ENCODE data around the gene CATSPER1. TPM values are rescaled to one million over a fixed set of nuclear protein-coding genes. Genes with fewer than 3 reads are reported as not detected.

Gene CATSPER1
- total RNA-seq, 1 donor from 2014 or later: 3.6 TPM

DNA sequence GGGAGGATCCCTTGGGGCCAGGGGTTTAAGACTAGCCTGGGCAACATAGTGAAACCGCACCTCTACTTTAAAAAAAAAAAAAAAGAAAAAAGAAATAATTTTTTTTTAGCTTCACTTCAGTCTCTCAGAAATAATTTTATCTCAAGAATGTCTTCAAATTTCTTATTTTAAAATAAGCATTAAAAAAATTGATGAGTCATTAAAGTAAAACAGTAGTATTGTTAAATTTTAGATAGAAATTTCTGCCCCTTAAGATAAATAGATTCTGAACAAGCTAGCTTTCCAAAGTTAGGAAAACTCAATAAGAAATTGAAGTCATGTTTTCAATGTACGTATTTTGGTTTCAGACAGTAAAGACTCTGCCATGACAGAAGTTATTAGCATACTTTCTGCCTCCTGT is 36.1 kb upstream of the CATSPER1 start:
- Histone ChIP-seq H3K4me3 (no peak overlapping the region), H3K4me1 (peaks cover 4% of the 10 kb centered on the region), H3K27ac (no peak overlapping the region), H3K9me3 (no peaks in the 10 kb centered on the region), H3K27me3 (ENCODE audit: low read depth) (no peaks in the 10 kb centered on the region), H3K36me3 (peaks cover 100% of the 10 kb centered on the region)
- ATAC-seq (no peak), DNase-seq (no peak)
- TF ChIP-seq, protein P1, sequence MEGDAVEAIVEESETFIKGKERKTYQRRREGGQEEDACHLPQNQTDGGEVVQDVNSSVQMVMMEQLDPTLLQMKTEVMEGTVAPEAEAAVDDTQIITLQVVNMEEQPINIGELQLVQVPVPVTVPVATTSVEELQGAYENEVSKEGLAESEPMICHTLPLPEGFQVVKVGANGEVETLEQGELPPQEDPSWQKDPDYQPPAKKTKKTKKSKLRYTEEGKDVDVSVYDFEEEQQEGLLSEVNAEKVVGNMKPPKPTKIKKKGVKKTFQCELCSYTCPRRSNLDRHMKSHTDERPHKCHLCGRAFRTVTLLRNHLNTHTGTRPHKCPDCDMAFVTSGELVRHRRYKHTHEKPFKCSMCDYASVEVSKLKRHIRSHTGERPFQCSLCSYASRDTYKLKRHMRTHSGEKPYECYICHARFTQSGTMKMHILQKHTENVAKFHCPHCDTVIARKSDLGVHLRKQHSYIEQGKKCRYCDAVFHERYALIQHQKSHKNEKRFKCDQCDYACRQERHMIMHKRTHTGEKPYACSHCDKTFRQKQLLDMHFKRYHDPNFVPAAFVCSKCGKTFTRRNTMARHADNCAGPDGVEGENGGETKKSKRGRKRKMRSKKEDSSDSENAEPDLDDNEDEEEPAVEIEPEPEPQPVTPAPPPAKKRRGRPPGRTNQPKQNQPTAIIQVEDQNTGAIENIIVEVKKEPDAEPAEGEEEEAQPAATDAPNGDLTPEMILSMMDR (IDR thresholded peaks at IDR 0.05): no peak
- intact Hi-C loops (cut with DNase I): no loop called here

GRCh38 chr11:66061268-66061667 is 35.0 kb upstream of the CATSPER1 start:
- Histone ChIP-seq H3K4me1 (no peaks in the 10 kb centered on the region), H3K4me3 (no peak overlapping the region), H3K27ac (no peak overlapping the region), H3K27me3 (ENCODE audit: low read depth) (no peaks in the 10 kb centered on the region), H3K9me3 (no peaks in the 10 kb centered on the region), H3K36me3 (peaks cover 100% of the 10 kb centered on the region)
- TF ChIP-seq, protein P1 (IDR thresholded peaks at IDR 0.05): no peak
- no peak for ATAC-seq
- DNase-seq: no peak
- intact Hi-C loops (cut with DNase I): no loop called here

DNA sequence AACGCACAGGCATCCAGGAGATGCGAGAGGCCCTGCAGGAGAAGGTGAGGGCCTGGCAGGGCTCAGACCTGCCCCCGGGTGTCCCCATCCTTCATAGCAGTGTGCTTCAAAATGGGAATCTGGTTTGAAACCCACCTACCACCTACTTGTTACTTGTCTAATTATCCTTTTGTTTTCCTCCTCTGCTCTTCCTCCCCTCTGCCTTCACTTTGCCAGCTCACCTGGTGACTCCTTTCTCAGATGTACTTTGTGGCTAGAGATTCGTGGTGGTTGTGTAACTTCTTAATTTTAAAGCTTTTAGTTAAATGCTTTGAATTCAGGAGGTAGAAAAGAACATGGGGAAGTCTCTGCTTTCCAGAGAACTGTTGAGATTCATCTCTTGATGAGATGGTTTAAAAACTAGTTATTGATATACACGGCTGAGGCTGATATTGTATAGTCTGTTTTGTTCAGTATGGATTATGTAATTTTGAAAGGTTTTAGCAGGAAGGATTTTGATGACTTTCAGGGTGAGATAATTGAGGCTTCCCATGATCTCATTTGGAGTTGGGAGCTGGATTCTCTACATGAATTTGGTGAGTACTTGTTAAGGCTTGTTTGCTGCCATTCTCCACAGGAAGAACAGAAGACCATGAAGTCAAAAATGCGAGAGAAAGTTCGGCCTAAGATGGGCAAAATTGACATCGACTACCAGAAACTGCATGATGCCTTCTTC is 33.8 kb upstream of the CATSPER1 start:
- H3K27me3 ChIP-seq (ENCODE audit: low read depth): no peaks in the 10 kb centered on the region
- intact Hi-C loops (cut with DNase I): no loop called here

GRCh38 chr11:66056501-66056900 is 30.2 kb upstream of the CATSPER1 start:
- no peaks in the 10 kb centered on the region for H3K27me3 ChIP-seq (ENCODE audit: low read depth)
- no peak overlapping the region for H3K4me3 ChIP-seq
- intact Hi-C loops (cut with DNase I): no loop called here
- TF ChIP-seq, protein P1 (IDR thresholded peaks at IDR 0.05): no peak
- H3K36me3 ChIP-seq: peaks cover 81% of the 10 kb centered on the region
- H3K27ac ChIP-seq: no peak overlapping the region
- H3K4me1 ChIP-seq: peaks cover 16% of the 10 kb centered on the region
- no peak for DNase-seq
- no peak for ATAC-seq
- no peaks in the 10 kb centered on the region for H3K9me3 ChIP-seq

More for the DNA sequence above, 33.8 kb upstream of the CATSPER1 start:
- no peak for ATAC-seq
- no peak for DNase-seq
- H3K4me1 ChIP-seq: no peaks in the 10 kb centered on the region
- H3K4me3 ChIP-seq: no peak overlapping the region
- no peak overlapping the region for H3K27ac ChIP-seq
- H3K36me3 ChIP-seq: peaks cover 100% of the 10 kb centered on the region
- TF ChIP-seq, protein P1 (IDR thresholded peaks at IDR 0.05): no peak
- H3K9me3 ChIP-seq: no peaks in the 10 kb centered on the region

DNA sequence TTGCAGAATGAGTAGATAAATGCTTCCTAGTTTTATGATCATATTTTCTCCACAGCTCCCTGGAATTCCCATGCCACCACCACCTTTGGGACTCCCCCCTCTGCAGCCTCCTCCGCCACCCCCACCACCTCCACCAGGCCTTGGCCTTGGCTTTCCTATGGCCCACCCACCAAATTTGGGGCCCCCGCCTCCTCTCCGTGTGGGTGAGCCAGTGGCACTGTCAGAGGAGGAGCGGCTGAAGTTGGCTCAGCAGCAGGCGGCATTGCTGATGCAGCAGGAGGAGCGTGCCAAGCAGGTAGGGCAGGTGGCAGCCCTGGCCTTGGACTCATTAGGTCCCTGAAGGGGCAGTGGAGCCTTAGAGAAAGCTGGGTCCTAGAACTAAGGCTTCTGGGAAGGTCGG is 28.7 kb upstream of the CATSPER1 start:
- H3K36me3 ChIP-seq: peaks cover 66% of the 10 kb centered on the region
- intact Hi-C loops (cut with DNase I): no loop called here
- TF ChIP-seq, protein P1 (IDR thresholded peaks at IDR 0.05): no peak

More for the DNA sequence above, 28.7 kb upstream of the CATSPER1 start:
- no peak overlapping the region for H3K27ac ChIP-seq
- H3K27me3 ChIP-seq (ENCODE audit: low read depth): no peaks in the 10 kb centered on the region
- no peak overlapping the region for H3K4me3 ChIP-seq
- peaks cover 21% of the 10 kb centered on the region for H3K4me1 ChIP-seq
- DNase-seq: no peak
- no peaks in the 10 kb centered on the region for H3K9me3 ChIP-seq
- no peak for ATAC-seq

Measured in lower lobe of right lung (tissue), 2 donors.